Neural progenitor cell (in vitro differentiated cells): ENCODE results near the gene GATAD2A. TPM values are rescaled to one million over a fixed set of nuclear protein-coding genes. Genes with fewer than 3 reads are reported as not detected.

Source experiments
- DNase-seq: peaks from one replicate; pipeline ENCODE4 v3.0.0-alpha.2; 2016; ENCODE audit warnings: low spot score
- H2AFZ ChIP-seq: fragments of 200-600 bp; sonication (generic); replicated peaks from 2 replicates; pipeline ENCODE4 v1.6.1; 2016; ENCODE audit warnings: antibody characterized with exemption
- H3F3A ChIP-seq: fragments of 200-600 bp; sonication (generic); 2 replicates; pipeline ENCODE4 v1.6.1; 2016; ENCODE audit warnings: antibody characterized with exemption, low read depth
- H3K27ac ChIP-seq: fragments of 200-600 bp; sonication (generic); 2 replicates; pipeline ENCODE4 v1.5.1; 2016; ENCODE audit warnings: mild to moderate bottlenecking
- H3K27me3 ChIP-seq: fragments of 200-600 bp; sonication (generic); 2 replicates; pipeline ENCODE4 v1.6.1; 2016; ENCODE audit warnings: mild to moderate bottlenecking, moderate library complexity
- H3K36me3 ChIP-seq: fragments of 200-600 bp; sonication (generic); 2 replicates; pipeline ENCODE4 v1.5.1; 2016
- H3K4me1 ChIP-seq: fragments of 200-600 bp; sonication (generic); 2 replicates; pipeline ENCODE4 v1.6.1; 2016; ENCODE audit warnings: mixed run types
- H3K4me2 ChIP-seq: fragments of 200-600 bp; sonication (generic); 2 replicates; pipeline ENCODE4 v1.6.1; 2016
- H3K4me3 ChIP-seq: fragments of 200-600 bp; sonication (generic); 2 replicates; pipeline ENCODE4 v1.5.1; 2016
- H3K79me2 ChIP-seq: fragments of 200-600 bp; sonication (generic); 2 replicates; pipeline ENCODE4 v1.6.1; 2016; ENCODE audit warnings: low read depth
- H3K9ac ChIP-seq: fragments of 200-600 bp; sonication (generic); 2 replicates; pipeline ENCODE4 v1.6.1; 2016
- H3K9me3 ChIP-seq: fragments of 200-600 bp; sonication (generic); 2 replicates; pipeline ENCODE4 v1.5.1; 2016; ENCODE audit warnings: low read depth
- H4K20me1 ChIP-seq: fragments of 200-600 bp; sonication (generic); 2 replicates; pipeline ENCODE4 v1.6.1; 2016; ENCODE audit warnings: low read depth
- H3K27ac Mint-ChIP-seq: 3 replicates; pipeline ENCODE4 v1.8.0; 2021; ENCODE audit warnings: mixed read lengths
- H3K27me3 Mint-ChIP-seq: 2 replicates; pipeline ENCODE4 v1.8.0; 2022; ENCODE audit warnings: low read depth, mild to moderate bottlenecking, inconsistent platforms, moderate library complexity, mixed read lengths; ENCODE audit not compliant: insufficient read depth
- H3K36me3 Mint-ChIP-seq: 3 replicates; pipeline ENCODE4 v1.8.0; 2021; ENCODE audit warnings: mixed read lengths
- H3K4me1 Mint-ChIP-seq: 3 replicates; pipeline ENCODE4 v1.8.0; 2021; ENCODE audit warnings: mixed read lengths
- H3K4me3 Mint-ChIP-seq: 3 replicates; pipeline ENCODE4 v1.8.0; 2021; ENCODE audit warnings: mild to moderate bottlenecking, moderate library complexity, mixed read lengths
- H3K9me3 Mint-ChIP-seq: 3 replicates; pipeline ENCODE4 v1.8.0; 2020; ENCODE audit warnings: mixed read lengths
- EZH2 ChIP-seq: fragments of 200-600 bp; sonication (generic); IDR thresholded peaks from 2 replicates; pipeline ENCODE4 v1.6.1; 2017; ENCODE audit warnings: antibody characterized with exemption, mild to moderate bottlenecking, moderate library complexity
- EZH2phosphoT487 ChIP-seq: fragments of 200-600 bp; sonication (generic); IDR thresholded peaks from 2 replicates; pipeline ENCODE4 v1.6.1; 2017; ENCODE audit warnings: antibody characterized with exemption
- total RNA-seq: library from RNA; depleted of rRNA; stranded (reverse); fragments of >200 nt; gene quantifications from 2 replicates; pipeline ENCODE4 v1.2.3, GENCODE V29; 2015; ENCODE audit warnings: low replicate concordance
- TF ChIP-seq, protein P1 (sequence below): fragments of 200-600 bp; sonication (generic); IDR thresholded peaks from 2 replicates; pipeline ENCODE4 v1.5.1; 2017; ENCODE audit warnings: antibody characterized with exemption, mild to moderate bottlenecking

The GATAD2A gene
- total RNA-seq, 1 donor from 2014 or later: 37.9 TPM

DNA sequence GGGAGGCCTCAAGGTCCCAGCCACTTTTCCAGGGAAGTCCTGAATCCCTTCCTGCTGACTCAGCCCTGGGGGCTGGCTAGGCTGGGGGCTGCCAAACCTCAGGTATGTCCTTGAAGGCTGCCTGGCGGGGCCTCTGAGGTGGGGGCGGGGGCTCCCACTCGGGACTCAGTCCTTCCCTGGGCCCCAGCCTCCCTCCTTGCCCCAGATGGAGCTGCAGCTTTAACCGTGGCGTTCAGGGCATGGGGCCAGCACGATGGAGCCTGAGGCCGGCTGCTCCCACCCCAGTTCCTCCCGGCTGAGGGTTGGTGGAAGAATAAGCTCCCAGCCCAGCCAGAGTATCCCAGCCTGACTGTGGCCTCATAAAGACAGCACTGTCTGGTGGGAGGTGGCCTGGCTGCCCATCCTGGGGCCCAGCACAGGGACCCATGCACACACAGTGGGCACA is 145.0 kb downstream of the GATAD2A start:
- Histone ChIP-seq H2AFZ (no peak overlapping the region), H3K36me3 (no peaks in the 10 kb centered on the region), H3K9me3 (no peaks in the 10 kb centered on the region), H3F3A (peaks cover 12% of the 10 kb centered on the region), H3K4me3 (no peak overlapping the region), H3K27me3 (no peaks in the 10 kb centered on the region), H3K9ac (no peak overlapping the region), H3K4me1 (no peaks in the 10 kb centered on the region), H4K20me1 (no peaks in the 10 kb centered on the region), H3K79me2 (no peaks in the 10 kb centered on the region), H3K4me2 (no peak overlapping the region), H3K27ac (no peak overlapping the region)
- no peak overlapping the region for H3K27ac Mint-ChIP-seq
- DNase-seq: no peak
- TF ChIP-seq, protein P1, sequence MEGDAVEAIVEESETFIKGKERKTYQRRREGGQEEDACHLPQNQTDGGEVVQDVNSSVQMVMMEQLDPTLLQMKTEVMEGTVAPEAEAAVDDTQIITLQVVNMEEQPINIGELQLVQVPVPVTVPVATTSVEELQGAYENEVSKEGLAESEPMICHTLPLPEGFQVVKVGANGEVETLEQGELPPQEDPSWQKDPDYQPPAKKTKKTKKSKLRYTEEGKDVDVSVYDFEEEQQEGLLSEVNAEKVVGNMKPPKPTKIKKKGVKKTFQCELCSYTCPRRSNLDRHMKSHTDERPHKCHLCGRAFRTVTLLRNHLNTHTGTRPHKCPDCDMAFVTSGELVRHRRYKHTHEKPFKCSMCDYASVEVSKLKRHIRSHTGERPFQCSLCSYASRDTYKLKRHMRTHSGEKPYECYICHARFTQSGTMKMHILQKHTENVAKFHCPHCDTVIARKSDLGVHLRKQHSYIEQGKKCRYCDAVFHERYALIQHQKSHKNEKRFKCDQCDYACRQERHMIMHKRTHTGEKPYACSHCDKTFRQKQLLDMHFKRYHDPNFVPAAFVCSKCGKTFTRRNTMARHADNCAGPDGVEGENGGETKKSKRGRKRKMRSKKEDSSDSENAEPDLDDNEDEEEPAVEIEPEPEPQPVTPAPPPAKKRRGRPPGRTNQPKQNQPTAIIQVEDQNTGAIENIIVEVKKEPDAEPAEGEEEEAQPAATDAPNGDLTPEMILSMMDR: no peak
- TF ChIP-seq EZH2: no peak
- no peak for TF ChIP-seq EZH2phosphoT487
- H3K4me3 Mint-ChIP-seq: no peak overlapping the region
- H3K9me3 Mint-ChIP-seq: no peaks in the 10 kb centered on the region
- peaks cover 13% of the 10 kb centered on the region for H3K27me3 Mint-ChIP-seq
- no peaks in the 10 kb centered on the region for H3K36me3 Mint-ChIP-seq
- peaks cover 4% of the 10 kb centered on the region for H3K4me1 Mint-ChIP-seq

- Histone ChIP-seq H2AFZ (no peak overlapping the region), H3K79me2 (no peaks in the 10 kb centered on the region), H3K4me2 (no peak overlapping the region), H3K9me3 (no peaks in the 10 kb centered on the region), H4K20me1 (no peaks in the 10 kb centered on the region), H3F3A (peaks cover 12% of the 10 kb centered on the region), H3K4me1 (no peaks in the 10 kb centered on the region), H3K27me3 (no peaks in the 10 kb centered on the region), H3K27ac (no peak overlapping the region), H3K36me3 (no peaks in the 10 kb centered on the region), H3K9ac (no peak overlapping the region), H3K4me3 (no peak overlapping the region)
- H3K27ac Mint-ChIP-seq: no peak overlapping the region
- no peaks in the 10 kb centered on the region for H3K36me3 Mint-ChIP-seq
- DNase-seq: peak; percentile 32
- no peak overlapping the region for H3K4me3 Mint-ChIP-seq
- H3K4me1 Mint-ChIP-seq: peaks cover 4% of the 10 kb centered on the region
- H3K27me3 Mint-ChIP-seq: peaks cover 13% of the 10 kb centered on the region
- no peaks in the 10 kb centered on the region for H3K9me3 Mint-ChIP-seq
- TF ChIP-seq EZH2 (no peak), EZH2phosphoT487 (no peak)
- TF ChIP-seq, protein P1: no peak
Measured at GRCh38 chr19:19550972-19551852, 145.7 kb downstream of the GATAD2A start.

DNA sequence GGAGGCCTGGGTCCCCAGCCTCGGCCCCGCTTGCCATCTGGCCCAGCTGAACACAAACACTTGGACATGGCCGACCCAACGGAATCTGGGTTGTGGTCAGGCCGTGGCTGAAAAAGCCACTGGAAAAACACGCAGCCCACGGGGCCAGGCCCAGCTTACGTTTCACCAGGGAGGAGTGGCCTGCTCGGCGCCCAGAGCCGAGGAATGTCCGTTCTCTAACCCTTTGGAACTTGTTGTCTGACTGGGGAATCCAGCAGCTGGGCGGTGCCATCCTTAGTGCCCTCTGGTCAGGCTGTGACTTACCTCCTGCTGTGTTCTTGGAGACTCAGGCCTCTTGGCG is 146.3 kb downstream of the GATAD2A start:
- H3F3A ChIP-seq: peaks cover 12% of the 10 kb centered on the region
- H3K9ac ChIP-seq: no peak overlapping the region
- no peak overlapping the region for H3K4me3 ChIP-seq
- H3K36me3 Mint-ChIP-seq: no peaks in the 10 kb centered on the region
- H3K27me3 Mint-ChIP-seq: peaks cover 13% of the 10 kb centered on the region
- H3K27ac ChIP-seq: no peak overlapping the region
- H3K4me1 Mint-ChIP-seq: peaks cover 4% of the 10 kb centered on the region
- no peaks in the 10 kb centered on the region for H3K36me3 ChIP-seq
- no peak overlapping the region for H2AFZ ChIP-seq
- H3K27ac Mint-ChIP-seq: peak overlapping the region; percentile 53
- H3K4me3 Mint-ChIP-seq: no peak overlapping the region
- H3K4me1 ChIP-seq: no peaks in the 10 kb centered on the region
- H3K9me3 Mint-ChIP-seq: no peaks in the 10 kb centered on the region
- H3K4me2 ChIP-seq: no peak overlapping the region
- DNase-seq: no peak
- TF ChIP-seq, protein P1: no peak
- TF ChIP-seq EZH2phosphoT487 (no peak), EZH2 (no peak)
- H3K9me3 ChIP-seq: no peaks in the 10 kb centered on the region
- no peaks in the 10 kb centered on the region for H4K20me1 ChIP-seq
- H3K27me3 ChIP-seq: no peaks in the 10 kb centered on the region
- H3K79me2 ChIP-seq: no peaks in the 10 kb centered on the region
